HT1080 (cell line): ENCODE data around the gene FST. TPM values are rescaled to one million over a fixed set of nuclear protein-coding genes. Genes with fewer than 3 reads are reported as not detected.
A peak's percentile ranks its signal among the peaks of the same experiment; 100 is the strongest.

Experiments
- DNase-seq: peaks from one replicate; pipeline ENCODE4 v3.0.0-alpha.2; 2015; ENCODE audit warnings: low read depth
- polyA plus RNA-seq, 2 experiments: library from polyadenylated mRNA; depleted of rRNA; stranded (reverse); fragments of >200 nt; gene quantifications; 2 replicates each; pipeline ENCODE4 v1.2.3, GENCODE V29; 2015
- total RNA-seq: library from RNA; depleted of rRNA; stranded (reverse); fragments of >200 nt; shearing (Covaris generic); gene quantifications from 2 replicates; pipeline ENCODE4 v1.2.3, GENCODE V29; 2014; rRNA removed

Gene FST
- 56.2 and 71.8 TPM in 2 replicates for total RNA-seq
- 59.3 and 60.4 TPM in 2 replicates for polyA plus RNA-seq (2015; cell fraction: cytosol; rRNA removed)
- 68.6 and 70.1 TPM in 2 replicates for polyA plus RNA-seq (2015; cell fraction: nucleus; rRNA removed)

GRCh38 chr5:53480416-53481158, at the start of gene FST:
Gene FST, plus strand, starts transcription at chr5:53480629. Its CDS starts 163 bp downstream, at chr5:53480792.
- DNase-seq = peak; percentile 59

GRCh38 chr5:53431665-53432064, 48.8 kb upstream of the FST start:
- no peak for DNase-seq

DNA sequence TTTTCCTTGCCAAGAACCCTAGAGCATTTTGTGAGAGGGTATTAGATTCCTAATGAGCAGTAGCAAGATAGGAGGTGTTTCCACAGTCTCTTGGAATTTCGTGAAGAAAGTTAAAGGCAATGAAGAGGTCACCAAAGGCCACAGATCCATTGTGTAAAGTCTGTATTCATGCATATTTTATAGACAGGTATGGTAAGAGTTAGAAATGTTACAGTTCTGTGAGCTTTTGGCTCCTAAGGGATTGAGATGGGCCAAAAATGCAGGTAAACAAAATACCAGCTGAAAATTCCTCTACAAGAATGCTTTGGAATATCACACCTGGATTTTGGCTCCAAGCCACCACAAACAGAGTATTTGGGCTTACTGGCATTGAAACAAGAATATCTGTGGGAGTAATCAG, 47.4 kb upstream of the FST start:
- no peak for DNase-seq

GRCh38 chr5:53434541-53434940, 45.9 kb upstream of the FST start:
- no peak for DNase-seq

- DNase-seq = no peak
Measured at GRCh38 chr5:53436480-53437191, 43.8 kb upstream of the FST start.

DNA sequence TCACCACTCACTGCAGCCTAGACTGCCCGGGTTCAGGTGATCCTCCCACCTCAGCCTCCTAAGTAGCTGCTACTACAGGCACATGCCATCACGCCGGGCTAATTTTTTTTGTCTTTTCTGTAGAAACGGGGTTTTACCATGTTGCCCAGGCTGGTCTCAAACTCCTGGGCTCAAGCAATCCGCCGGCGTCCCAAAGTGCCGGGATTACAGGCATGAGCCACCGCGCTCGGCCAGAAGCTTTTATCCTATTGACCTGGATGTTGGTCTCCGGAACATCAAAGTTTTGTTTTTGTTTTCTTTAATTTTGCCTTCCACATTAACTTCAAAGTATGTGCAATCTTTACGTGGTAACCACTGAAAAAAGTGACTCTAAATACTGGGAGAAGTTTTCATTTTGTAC, 42.4 kb upstream of the FST start:
- DNase-seq = no peak

GRCh38 chr5:53438486-53439472, 41.6 kb upstream of the FST start:
- DNase-seq = peak; percentile 76

DNA sequence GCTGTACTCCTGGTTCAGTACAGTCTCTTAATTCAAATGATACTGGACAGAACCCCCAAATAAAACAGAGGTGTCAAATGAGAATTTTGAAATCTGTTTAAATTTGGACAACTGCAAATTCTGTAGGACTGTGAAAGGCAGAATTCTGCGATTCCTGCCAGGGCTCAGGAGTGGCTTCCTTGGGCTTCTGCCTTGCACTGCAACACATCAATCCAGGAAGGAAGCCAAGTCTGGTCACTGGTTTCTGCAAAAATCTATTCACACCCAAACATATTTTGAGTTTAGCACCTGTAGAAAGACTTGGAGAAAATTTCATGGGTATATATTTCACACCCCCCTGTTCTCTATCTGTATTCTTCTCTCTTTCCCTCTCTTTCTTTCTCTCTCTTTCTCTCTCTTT, 37.5 kb upstream of the FST start:
- no peak for DNase-seq

DNA sequence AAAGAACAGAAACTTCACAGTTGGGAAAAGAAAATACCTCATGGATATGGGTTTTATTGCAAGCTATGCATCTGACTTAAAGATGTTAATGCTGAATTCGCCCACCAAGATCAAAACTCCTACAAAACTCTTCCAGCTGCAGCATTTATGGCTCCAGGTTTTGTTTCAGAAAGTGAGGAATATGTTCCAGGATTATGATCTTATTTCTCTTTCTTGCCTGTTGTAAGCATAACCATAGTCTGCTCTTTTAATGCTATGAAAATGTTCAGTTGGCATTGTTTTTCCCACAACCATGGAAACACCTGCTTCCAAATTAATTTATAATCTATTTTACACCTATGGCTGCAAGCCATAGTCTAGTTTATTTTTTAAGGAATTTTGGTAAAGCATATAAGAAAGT, 34.9 kb upstream of the FST start:
- DNase-seq = no peak

DNA sequence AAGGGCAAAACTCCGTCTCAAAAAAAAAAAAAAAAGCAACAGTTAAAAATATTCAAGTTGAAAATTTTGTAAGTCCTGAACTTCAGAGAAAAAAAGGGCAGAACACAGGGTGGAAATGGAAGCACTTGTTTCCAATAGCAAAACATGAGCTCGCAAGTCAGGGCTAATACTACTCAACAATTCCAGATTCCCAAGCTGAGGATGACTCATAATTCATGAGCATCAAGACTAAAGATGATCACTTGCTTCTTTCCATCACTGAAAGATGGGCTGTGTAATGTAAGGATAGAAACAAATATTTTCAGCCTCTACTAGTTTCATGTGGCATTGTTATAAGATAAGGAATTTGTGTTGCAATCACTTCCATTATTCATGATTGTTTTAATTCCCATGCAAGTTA, 33.5 kb upstream of the FST start:
- peak; percentile 10 for DNase-seq

- DNase-seq = no peak
Measured at GRCh38 chr5:53448851-53449250, 31.6 kb upstream of the FST start.

DNA sequence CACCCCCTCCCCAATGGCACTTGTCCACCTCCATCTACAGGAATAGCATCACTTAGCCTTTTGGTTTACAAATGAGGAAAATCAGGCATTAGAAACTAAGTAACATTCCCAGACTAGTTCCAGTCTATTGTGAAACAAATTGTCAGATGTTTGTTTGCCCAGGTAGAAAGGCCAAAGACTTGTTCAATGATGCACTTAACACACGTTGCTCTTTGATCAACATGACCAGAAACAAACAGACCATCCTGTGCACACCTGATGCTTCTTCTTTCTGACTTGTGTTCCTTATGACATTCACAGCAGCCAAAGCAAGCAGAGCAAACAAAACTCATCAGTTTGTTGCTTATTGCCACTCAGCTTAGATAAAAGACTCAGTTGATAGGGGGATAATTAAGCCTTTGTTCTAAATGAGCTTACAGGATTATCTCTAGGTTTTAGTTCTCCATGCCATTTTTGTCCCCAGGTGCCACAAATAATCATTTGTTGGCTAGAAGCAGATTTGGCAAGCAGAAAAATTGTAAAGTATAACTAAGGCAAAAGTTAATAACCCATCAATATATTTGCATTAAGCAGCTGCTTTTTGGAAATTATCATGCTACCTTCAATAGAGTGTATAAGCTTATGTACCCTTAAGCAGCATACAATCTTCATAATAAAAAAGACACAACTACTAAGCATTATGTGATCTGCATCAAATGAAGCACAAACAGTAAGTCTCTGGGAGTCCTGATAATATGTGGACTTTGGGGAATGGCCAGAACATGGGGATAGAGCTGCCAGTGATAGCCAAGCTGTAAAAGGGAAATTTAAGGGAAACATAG, 26.3 kb upstream of the FST start:
- no peak for DNase-seq

GRCh38 chr5:53454719-53455000, 25.8 kb upstream of the FST start:
- DNase-seq = no peak

GRCh38 chr5:53456366-53456765, 24.1 kb upstream of the FST start:
- no peak for DNase-seq

GRCh38 chr5:53463909-53464621, 16.4 kb upstream of the FST start:
- peak; percentile 46 for DNase-seq

- DNase-seq = no peak
Measured at GRCh38 chr5:53464722-53465121, 15.7 kb upstream of the FST start.

DNA sequence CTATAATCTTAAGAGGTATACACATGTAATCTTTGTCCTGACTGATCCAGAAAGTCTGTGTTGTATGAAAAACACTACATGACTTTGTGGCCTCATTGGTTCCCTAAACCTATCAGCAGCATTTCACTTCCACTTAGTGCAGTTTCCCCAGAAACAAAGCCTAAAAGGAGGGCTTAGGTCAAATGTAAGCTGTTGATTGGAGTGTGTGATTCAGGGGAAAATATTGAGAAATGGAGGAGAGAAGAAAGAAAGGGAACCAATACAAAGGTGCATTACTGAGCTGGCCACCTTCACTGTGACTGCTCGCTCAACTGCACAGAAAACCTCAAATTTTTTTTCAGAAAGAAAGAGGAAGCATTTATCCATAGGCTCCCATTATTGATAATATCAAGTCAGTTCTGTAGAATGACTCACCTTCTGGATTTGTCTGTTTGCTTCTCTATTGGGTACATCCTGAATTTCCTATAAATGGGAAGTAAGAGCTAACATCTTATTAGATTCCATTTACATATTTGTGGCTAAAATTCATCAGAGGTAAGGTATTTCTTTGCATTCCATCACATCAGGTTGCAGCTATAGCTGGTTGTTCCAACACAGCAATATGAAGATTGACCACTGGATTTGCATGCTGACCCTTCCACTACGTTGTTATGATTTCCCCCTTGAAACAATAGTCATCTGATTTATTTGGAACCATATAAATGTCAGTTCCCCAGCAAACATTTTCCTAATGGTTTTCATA, 10.3 kb upstream of the FST start:
- peak; percentile 67 for DNase-seq

GRCh38 chr5:53472279-53472678, 8.2 kb upstream of the FST start:
- no peak for DNase-seq

DNA sequence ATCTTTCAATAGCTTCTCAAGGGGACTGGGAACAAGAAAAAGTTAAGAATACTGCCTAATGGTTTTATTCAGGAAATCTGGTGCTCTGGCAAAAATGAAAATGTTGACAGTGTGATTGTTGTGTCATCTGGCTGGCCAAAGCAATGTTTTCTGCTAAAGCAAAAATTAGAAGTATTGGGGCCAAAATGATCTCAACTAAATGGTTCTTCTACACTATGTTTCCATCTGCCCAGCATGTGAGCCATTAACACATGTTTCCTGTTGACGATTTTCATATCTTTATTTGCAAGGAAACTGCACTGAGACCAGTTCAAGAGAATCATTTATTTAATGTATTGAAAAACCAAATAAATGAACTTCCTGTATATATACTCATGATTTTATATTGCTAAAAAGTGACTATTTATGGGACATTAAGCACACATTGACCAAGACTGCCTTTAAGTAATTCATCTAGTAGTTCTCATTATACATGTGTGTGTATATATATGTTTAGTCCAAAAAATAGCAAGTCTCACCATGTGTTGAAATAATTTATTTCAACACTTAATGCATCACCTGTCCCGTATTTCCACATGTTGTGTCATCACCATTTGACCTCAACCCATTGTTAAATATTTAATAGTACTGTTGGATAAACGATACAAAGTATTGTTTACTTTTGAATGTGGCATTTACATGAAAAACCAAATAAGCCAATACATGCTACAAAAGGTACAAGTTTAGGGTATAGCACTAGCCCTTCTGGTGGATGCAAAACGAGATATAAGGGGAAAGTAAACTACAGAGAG, 7.5 kb upstream of the FST start:
- DNase-seq = no peak
